ENCODE data around the gene SLC7A11.

Gene SLC7A11

DNA sequence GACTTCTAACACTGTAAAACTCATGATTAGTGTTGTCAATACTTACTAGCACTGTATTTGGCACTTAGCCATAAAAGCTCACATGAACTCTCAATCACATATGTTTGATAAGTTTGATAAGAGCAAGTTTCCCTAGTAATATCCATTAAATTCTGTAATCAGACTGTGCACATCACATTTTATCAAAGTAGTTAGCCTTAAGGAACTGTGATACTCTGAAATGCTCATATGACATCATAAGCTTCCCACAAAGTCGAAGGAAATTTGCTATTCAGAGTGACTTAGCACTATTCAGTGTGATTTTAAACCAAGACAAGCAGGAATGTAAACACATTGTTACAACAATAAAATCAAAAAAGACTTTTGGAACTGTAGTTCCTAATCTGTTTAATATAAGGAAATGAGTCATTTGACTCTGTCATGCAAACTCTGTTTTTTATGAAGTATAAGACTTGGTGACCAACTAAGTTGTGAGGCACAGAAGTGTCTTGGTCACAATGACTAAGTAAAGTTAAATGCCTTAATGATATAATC, 6.7 kb downstream of the SLC7A11 start:
- H3K9me3 Mint-ChIP-seq: peaks cover 4% of the 10 kb centered on the region
- no peak overlapping the region for H3K27ac Mint-ChIP-seq
- H3K4me1 Mint-ChIP-seq: peaks cover 5% of the 10 kb centered on the region
- DNase-seq: no peak
- TF ChIP-seq, protein P1, sequence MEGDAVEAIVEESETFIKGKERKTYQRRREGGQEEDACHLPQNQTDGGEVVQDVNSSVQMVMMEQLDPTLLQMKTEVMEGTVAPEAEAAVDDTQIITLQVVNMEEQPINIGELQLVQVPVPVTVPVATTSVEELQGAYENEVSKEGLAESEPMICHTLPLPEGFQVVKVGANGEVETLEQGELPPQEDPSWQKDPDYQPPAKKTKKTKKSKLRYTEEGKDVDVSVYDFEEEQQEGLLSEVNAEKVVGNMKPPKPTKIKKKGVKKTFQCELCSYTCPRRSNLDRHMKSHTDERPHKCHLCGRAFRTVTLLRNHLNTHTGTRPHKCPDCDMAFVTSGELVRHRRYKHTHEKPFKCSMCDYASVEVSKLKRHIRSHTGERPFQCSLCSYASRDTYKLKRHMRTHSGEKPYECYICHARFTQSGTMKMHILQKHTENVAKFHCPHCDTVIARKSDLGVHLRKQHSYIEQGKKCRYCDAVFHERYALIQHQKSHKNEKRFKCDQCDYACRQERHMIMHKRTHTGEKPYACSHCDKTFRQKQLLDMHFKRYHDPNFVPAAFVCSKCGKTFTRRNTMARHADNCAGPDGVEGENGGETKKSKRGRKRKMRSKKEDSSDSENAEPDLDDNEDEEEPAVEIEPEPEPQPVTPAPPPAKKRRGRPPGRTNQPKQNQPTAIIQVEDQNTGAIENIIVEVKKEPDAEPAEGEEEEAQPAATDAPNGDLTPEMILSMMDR (IDR thresholded peaks at IDR 0.05): no peak
- peaks cover 5% of the 10 kb centered on the region for H3K36me3 Mint-ChIP-seq (ENCODE audit: low read depth)
- no peaks in the 10 kb centered on the region for H3K27me3 Mint-ChIP-seq (ENCODE audit: low read depth, poor library complexity)
- no peak overlapping the region for H3K4me3 Mint-ChIP-seq

- Mint-ChIP-seq H3K27me3 (ENCODE audit: low read depth, poor library complexity) (no peaks in the 10 kb centered on the region), H3K9me3 (peaks cover 4% of the 10 kb centered on the region), H3K27ac (no peak overlapping the region), H3K36me3 (ENCODE audit: low read depth) (peaks cover 5% of the 10 kb centered on the region), H3K4me3 (no peak overlapping the region), H3K4me1 (no peaks in the 10 kb centered on the region)
- TF ChIP-seq, protein P1 (IDR thresholded peaks at IDR 0.05): no peak
- no peak for DNase-seq
Observed at GRCh38 chr4:138234248-138234647, 7.9 kb downstream of the SLC7A11 start.

DNA sequence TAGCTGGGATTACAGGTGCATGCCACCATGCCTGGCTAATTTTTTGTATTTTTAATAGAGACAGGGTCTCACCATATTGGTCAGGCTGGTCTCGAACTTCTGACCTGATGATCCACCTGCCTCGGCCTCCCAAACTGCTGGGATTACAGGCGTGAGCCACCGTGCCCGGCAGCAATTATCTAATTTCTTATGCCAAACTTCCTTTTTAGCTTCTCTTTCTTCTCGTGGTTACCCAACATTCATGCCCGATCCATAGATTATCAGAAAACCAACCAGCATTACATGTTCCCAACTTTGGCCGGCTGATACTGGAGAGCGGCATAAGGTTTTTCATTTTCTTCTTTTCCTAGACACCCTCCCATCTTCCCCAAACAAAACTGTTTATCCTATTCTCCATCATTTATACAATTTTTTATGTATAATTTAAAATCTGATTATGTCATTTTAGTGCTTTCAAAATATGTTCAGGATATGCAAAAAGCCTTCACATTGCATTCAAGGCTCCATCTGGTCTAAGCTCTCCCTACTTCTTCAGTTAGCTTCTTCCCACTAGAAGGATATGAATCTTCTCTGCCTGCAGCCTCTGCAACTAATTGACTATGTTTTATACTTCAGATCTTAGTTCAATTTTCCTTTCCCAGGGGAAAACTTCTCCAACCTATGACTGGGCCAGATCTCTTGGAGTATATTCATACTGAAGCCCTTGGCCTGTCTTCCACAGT, 8.7 kb downstream of the SLC7A11 start:
- no peak overlapping the region for H3K27ac Mint-ChIP-seq
- no peak for DNase-seq
- H3K9me3 Mint-ChIP-seq: peaks cover 4% of the 10 kb centered on the region
- H3K36me3 Mint-ChIP-seq (ENCODE audit: low read depth): peaks cover 5% of the 10 kb centered on the region
- H3K27me3 Mint-ChIP-seq (ENCODE audit: low read depth, poor library complexity): no peaks in the 10 kb centered on the region
- TF ChIP-seq, protein P1 (IDR thresholded peaks at IDR 0.05): no peak
- H3K4me3 Mint-ChIP-seq: no peak overlapping the region
- H3K4me1 Mint-ChIP-seq: no peaks in the 10 kb centered on the region

- Mint-ChIP-seq H3K36me3 (ENCODE audit: low read depth) (peaks cover 5% of the 10 kb centered on the region), H3K9me3 (peaks cover 4% of the 10 kb centered on the region)
Observed at GRCh38 chr4:138232364-138232763, 9.8 kb downstream of the SLC7A11 start.

DNA sequence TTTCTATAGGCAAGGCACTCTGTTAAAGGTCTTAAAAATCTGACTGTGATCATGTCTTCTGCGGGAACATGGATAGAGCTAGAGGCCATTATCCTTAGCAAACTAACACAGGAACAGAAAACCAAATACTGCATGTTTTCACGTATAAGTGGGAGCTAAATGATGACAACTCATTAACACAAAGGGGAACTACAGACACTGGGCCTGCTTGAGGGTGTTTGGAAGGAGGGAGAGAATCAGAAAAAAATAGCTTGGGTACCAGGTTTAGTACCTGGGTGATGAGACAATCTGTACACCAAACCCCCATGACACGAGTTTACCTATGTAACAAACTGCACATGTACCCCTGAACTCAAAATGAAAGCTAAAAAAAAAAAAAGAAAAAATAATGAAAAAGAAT, 12.1 kb downstream of the SLC7A11 start:
- Mint-ChIP-seq H3K4me1 (no peaks in the 10 kb centered on the region), H3K27ac (no peak overlapping the region)
- TF ChIP-seq, protein P1 (IDR thresholded peaks at IDR 0.05): no peak

More at GRCh38 chr4:138232364-138232763, 9.8 kb downstream of the SLC7A11 start:
- H3K27me3 Mint-ChIP-seq (ENCODE audit: low read depth, poor library complexity): no peaks in the 10 kb centered on the region
- DNase-seq: no peak
- no peaks in the 10 kb centered on the region for H3K4me1 Mint-ChIP-seq
- H3K4me3 Mint-ChIP-seq: no peak overlapping the region
- TF ChIP-seq, protein P1 (IDR thresholded peaks at IDR 0.05): no peak
- no peak overlapping the region for H3K27ac Mint-ChIP-seq

GRCh38 chr4:138229160-138229559, 13.0 kb downstream of the SLC7A11 start:
- no peak overlapping the region for H3K4me3 Mint-ChIP-seq
- no peak overlapping the region for H3K27ac Mint-ChIP-seq
- H3K27me3 Mint-ChIP-seq (ENCODE audit: low read depth, poor library complexity): no peaks in the 10 kb centered on the region
- H3K9me3 Mint-ChIP-seq: no peaks in the 10 kb centered on the region
- no peak for DNase-seq
- TF ChIP-seq, protein P1 (IDR thresholded peaks at IDR 0.05): no peak
- H3K36me3 Mint-ChIP-seq (ENCODE audit: low read depth): no peaks in the 10 kb centered on the region
- H3K4me1 Mint-ChIP-seq: no peaks in the 10 kb centered on the region

More for the DNA sequence above, 12.1 kb downstream of the SLC7A11 start:
- Mint-ChIP-seq H3K4me3 (no peak overlapping the region), H3K36me3 (ENCODE audit: low read depth) (no peaks in the 10 kb centered on the region), H3K27me3 (ENCODE audit: low read depth, poor library complexity) (no peaks in the 10 kb centered on the region), H3K9me3 (no peaks in the 10 kb centered on the region)
- DNase-seq: no peak
